HG03378 (cell line): Measurements from ENCODE around the gene IREB2.
A peak's percentile ranks its signal among the peaks of the same experiment; 100 is the strongest.
"Not testable (repeated sequence)": the region's sequence is repeated elsewhere in the genome, so short reads cannot be mapped to it uniquely, and the experiment has no call there.

Experiments
- ATAC-seq: cut with Tn5 transposase; IDR thresholded peaks from one replicate; pipeline ENCODE4 v1.9.1; 2021; ENCODE audit warnings: mild to moderate bottlenecking, moderate library complexity; ENCODE audit not compliant: unreplicated experiment

IREB2 gene

DNA sequence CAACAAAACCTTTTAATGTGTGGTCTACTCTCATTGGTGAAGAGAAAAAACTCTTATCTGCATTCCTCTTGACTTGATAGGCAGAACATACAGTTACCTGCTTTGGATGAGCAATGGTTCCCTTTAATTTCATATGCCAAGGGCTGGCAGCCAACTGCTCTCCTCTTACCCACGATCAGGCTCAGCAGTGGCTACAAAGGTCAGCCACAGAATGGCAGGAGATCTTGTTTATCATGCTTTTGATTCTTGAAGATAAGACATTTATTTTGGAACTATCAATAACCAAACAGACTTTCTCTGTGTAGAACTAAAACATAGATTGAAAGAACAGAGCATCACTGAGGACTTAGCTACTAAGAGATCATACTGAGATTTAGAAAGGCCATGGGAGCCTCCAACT lies 6.1 kb upstream of the IREB2 start:
- no peak for ATAC-seq

DNA sequence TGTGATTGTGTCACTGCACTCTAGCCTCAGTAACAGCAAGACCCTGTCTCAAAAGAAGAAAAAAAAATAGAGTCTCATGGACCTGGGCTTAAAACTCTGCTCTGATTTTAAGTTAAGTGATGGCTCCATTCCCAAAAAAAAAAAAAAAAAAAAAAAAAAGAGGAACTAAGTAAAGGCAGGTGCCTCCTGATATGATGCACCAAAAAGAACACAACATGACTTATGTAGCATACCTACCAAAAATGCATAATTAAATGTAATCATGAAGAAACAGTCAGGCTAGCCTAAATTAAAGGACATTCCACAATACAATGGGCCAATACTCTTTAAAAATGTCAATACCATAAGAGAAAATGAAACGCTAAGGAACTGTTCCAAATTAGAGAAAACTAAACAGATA lies 5.4 kb upstream of the IREB2 start:
- ATAC-seq = no peak

DNA sequence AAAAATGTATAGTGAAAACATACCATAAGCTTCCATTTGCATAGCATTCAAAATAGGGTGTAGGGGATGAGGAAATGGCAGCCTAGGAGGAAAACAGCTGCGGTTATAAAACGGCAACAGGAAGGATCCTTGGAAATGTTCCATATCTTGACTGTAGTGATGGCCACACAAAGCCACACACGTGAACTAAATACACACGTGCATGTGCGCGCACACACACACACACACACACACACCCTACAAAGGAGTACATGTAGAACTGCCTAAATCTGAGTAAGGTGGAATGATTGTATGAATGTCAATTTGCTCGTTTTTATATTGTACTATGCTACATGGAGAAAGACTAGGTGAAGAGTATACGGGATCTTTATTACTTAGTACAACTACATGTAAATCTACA lies 3.9 kb upstream of the IREB2 start:
- ATAC-seq = no peak

DNA sequence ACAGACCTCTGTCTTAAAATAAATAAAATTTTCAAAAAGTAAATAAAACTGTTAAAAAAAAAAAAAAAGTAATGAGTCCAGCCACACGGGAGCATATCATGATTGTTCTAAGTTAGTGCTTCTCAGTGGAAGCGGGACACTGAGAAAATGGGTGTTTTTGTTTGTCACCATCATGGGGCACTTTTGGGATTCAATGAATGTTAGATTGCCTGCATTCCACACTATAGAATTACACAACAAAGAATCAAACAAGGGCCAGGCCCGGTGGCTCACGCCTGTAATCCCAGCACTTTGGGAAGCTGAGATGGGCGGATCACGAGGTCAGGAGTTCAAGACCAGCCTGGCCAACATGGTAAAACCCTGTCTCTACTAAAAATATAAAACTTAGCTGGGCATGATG lies 3.3 kb upstream of the IREB2 start:
- not testable (repeated sequence) for ATAC-seq

DNA sequence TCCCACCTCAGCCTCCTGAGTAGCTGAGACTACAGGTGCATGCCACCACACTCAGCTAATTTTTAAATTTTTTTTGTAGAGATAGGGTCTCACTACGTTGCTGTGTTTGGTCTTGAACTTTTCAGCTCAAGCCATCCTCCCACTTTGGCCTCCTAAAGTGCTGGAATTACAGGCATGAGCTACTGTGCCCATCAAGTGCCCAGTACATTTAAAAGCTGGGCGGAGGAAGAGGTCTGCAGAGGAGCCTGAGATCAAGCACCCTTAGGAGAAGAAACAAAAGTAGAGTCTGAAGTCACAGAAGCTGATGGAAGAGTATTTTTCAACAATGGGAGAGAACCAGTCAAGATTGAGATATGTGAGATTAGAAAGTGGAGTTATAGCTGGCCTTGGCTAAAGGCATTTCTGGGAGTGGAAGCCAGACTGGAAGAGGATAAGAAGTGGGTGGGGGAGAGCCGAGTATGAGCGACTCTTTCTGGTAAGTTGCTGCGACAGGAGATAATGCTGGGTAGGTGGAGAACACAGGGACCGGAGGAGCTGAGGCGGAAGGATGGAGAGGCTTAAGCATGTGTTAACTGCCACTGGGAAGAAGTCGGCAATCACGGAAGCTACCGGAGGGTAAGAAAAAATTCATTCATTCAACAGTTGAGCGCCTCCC lies 782 bp upstream of the IREB2 start:
- peak; percentile 28 for ATAC-seq

DNA sequence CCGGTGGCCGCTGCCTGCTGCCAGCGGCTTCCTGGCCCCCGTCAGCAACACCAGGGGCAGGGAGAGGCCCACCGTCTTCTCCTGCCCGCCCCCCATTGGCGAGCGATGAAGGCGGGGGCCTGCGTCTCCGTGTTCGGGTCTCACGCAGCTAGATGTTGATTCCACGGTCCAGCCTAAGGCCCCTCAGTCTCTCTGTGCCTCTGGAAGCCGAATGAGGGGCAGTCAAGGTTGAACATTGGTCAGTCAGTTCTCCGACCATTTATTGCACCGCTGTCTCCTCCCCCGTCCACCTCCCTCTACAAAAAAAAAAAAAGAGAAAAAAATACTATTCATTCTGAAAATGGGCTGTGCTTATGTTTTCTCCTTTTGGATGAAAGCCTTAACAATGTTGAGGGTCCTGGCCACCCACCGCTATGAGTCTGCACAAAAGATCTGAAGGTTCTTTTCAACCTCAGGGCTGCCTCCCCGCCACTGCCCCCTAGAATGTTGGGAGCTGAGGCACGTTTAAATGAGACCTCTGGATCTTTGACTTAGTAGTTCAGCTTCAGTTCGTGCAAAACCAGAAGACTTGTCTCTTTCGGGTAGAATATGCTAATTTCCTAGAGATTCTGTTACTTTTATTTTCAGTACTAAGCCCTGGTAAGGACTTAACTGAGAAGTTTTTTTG lies 736 bp downstream of the IREB2 start:
- peak; percentile 4 for ATAC-seq

DNA sequence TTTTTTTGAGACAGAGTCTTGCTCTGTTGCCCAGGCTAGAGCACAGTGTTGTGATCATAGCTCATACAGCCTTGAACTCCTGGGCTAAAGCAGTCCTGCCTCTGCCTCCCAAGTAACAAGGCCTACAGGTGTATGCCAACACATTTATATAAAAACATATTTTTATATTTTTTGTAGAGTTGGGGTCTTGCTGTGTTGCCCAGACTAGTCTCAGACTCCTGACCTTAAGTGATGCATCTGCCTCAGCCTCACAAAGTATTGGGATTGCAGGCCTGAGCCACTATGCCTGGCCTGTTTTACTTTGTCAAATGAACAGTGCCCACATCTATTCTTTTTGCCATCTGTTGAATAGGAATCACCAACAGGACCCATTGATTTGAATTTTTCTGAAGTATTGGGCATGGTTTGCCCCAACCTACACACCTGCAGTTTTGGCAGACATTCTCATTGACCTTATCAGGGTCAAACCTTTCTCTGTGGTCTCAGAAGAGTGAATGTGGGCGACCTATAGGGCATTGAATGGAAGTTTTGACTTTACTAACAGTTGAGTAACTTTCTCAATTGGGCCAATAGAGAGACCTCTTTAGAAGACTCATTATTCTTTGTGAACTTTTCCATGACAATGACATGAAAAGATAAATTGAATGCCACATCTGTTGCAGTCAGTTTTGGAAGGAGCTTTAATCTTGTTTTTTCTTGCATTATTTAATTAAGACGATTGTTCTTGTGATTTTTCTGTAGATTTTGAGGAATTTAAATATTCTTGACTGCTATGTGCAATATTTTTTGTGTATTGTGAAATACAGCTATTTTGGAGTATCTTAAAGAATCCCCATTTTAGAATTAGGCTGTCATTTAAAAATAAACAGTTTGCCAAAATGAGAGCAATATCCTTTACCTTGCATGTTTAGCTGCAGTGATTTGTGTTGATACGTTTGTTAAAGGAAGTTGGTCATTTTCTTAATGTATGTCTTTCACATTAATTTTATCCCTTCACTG lies 2.7 kb downstream of the IREB2 start:
- no peak for ATAC-seq

DNA sequence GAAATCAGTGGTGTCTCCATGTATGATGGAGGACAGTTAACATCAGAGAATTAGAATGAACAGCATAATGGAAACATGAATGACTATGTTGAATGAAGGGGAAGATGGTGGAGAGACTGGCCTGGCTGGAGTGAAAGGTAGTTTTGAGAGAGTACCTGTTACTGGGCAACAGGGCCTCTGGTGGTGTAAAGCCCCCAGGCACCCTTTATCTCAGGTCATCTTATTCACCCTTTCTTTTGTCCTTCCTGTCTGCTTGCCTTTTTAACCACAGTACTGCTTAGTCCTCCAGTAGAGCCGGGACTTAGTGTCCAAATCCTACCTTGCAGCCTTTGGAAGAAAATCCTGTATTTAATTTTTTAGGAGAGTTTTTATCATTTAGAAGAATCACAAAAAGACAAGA lies 6.2 kb downstream of the IREB2 start:
- no peak for ATAC-seq

DNA sequence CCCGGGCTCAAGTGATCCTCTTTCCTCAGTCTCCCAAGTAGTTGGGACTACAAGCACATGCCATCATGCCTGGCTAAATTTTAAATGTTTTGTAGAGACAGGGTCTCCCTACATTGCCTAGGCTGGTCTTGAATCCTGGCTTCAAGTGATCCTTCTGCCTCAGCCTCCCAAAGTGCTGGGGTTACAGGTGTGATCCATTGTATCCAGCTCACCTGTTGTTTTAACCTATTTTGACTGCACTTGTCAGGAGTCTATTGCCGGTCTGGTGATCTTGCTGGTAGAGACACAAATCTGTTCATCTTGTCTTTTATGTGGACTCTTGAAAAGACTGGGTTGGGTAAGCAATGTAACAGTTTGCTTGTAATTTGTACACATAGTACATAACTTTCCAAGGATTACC lies 7.9 kb downstream of the IREB2 start:
- ATAC-seq = no peak

DNA sequence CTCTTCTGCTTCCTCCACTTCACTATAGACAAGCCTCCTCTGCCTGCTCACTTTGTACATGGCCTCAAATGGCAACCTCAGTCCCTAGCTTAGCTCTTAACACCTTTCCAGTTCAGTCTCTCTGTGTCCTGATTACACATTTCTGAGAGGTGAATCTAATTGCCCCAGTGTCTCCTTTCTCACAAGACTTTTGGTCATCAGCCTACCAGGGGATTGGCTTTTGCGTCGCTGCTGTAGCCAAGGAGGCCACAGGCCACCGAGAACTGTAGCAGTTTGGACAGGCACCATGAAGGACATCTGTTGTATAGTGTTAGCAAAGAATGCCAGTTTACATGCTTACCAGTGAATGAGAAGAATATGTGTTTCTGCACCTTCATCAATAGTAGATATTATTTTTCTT lies 8.5 kb downstream of the IREB2 start:
- ATAC-seq = no peak

DNA sequence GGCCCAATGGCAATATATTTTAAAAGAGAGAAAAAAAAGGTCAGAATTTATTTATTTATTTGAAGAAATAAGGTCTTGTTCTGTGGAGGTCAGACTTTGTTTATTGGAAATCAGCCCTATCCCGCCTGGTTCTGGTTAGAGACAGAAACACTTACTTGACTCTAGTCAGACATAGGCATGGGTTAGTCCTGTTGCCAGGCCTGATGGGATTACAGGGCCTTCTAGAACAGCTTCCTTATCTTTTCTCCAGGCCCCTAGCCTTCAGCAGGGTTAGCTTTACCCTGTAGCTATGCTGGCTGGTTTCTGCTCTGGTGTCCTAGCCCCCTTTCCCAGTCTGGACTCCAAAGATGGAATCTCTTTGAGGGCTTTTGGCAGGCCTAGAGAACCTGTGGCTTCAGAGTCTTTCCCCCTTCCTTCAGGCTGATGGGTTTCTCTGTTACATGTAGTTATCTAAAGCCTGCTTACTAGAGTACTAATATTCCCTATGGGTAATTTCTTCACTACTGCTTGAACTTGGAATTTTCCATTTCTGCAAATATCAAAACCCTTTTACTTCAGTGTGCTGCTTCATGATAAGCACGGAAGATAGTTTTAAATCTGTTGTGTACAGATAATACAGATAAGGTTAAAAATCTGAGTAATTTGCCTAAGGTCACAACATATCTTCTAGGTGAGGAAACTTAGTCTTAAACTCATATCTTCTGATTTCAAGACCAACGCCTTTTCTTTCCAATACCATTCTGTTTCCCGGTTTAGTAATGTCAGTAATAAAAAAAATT lies 10.6 kb downstream of the IREB2 start:
- ATAC-seq = no peak

DNA sequence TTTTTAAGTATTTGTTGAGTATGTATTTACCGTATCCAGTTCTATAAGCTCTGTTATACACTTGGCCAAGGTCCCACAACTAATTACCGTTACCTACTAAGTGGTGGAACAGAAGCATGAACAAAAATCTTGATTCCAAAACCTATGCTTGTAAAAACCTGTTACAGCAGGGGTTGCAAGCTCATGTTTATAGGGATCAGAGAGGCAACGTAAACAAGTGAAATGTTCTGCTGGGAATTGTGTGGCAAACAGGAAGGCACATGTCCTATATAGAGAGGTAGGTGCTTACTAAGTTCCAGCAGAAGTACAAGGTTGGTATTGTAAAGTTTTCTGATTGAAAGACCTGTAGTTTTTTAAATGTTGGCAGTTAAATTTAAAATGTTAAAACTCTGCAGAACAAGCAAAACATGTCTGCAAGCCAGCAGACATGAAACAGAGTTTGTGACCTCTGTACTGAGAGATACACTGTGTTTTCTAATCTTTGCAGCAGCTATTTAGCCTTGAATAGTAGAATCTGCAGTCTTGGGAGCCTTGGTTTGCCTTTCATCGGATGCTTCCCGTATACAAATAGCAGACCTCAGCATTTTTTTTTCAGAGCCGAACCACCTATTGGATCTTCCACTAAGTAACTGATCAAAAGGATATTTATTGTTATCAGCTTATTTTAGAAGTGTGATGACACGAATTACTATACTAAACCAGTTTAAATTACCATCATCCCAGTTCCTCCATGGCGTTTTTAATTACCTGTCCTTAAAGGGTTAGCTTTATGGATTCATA lies 11.4 kb downstream of the IREB2 start:
- ATAC-seq = no peak

DNA sequence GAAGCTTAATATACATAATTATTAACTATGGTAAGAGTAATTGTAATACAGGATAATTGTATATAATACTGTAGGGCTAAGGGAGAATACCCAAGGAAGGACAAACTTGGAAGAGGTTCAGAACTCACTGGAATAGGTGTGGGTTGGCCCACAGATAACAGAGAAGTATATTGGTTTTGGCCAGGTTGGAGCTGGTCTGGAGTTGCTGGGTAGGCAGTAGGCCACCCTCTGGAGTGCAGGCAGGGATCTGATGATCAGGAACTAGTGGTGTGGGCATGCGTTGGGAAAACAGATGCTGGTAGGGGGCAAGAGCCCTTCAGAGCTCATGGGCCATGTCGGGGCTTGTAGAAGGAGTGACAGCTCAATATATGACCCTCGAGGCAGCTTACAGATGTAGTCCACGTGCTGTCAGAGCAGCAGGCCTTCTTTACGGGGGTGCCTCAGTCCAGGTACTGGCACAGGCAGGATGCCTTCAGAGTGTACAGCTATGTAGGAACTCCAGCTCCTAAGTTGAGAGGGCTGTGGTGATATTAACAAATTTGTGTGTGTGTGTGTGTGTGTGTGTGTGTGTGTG lies 12.4 kb downstream of the IREB2 start:
- no peak for ATAC-seq

DNA sequence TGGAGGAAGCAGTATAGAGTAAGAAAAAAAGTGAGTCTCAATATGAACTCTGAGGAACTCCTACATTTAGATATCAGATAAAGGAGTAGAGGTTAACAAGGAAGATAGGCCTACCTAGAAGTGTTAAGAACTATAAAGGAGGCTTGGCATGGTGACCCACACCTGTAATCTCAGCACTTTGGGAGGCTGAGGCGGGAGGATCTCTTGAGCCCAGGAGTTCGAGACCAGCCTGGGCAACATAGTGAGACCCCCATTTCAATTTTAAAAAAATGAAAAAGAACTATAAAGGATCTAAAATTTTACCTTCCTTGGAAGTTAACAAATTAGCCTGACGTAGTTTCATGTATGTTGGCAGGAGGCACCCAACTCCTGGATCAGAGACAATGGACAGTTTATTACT lies 14.5 kb downstream of the IREB2 start:
- no peak for ATAC-seq

DNA sequence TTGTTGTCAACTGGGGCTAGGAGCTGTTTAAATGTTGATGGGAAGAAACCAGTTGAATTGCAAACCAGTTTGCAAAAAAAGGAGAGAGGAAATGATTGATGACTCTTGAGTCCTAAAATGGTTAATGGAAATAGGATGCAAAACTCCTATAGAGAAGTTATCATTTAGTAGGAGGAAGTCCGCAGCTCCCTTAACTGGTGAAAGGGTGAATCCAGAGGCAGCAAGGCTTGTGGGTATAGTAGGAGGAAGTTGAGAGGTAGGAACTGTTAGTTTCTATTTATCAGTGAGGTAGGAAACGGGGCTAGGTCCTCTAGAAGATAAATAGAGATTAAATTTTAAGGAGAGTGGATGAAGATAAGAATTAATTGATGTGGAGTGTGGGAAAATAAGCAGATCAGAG lies 15.4 kb downstream of the IREB2 start:
- no peak for ATAC-seq

DNA sequence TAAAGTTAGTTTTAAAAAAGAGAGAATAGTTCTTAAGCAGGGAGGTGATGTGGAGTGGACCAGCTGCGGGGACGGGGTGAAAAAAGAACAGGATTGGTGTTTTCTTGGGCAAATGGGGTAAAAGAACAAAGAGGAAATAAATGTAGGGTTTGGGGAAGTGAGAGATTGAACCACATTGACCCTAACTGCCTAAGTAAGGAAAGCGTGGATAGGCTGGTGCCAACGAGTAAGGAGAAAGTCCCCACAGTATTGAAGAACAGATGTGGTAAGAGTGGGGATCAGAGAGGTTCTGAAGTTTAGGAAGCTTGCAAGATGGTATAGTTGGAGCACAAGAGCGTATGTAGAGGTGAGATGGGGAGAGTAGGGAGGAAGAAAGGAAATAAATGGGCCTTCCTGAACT lies 17.0 kb downstream of the IREB2 start:
- no peak for ATAC-seq

DNA sequence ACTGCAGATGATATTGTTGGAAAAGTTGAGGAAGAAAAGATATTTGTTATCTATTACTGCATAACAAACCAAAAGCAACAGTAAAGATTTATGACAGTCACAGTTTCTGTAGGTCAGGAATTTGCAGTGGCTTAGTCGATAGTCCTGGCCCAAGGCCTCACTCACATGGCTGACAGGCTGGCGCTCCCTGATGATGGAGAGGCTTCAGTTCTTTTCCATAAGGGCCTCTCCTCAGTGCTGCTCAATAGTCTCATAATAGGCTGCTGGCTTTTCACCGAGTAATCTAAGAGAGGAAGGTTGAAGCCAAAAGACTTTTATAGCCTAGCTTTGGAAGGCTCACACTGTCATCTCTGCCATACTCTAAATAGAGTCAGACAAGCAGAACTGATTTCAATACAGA lies 17.7 kb downstream of the IREB2 start:
- ATAC-seq = no peak

DNA sequence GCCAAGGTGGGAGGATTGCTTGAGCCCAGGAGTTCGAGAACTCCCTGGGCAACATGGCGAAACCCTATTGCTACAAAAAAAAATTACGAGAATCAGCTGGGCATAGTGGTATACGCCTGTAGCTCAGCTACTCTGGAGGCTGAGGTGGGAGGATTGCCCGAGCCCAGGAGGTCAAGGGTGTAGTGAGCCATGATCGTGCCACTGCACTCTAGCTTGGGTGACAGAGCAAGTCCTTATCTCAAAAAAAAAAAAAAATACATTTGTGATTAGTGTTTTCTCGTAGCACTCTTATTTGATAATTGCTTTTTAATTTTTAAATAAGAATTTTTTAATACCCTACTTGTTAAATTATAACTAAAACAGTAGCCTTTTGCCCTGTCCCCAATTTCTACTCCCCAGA lies 18.4 kb downstream of the IREB2 start:
- no peak for ATAC-seq

DNA sequence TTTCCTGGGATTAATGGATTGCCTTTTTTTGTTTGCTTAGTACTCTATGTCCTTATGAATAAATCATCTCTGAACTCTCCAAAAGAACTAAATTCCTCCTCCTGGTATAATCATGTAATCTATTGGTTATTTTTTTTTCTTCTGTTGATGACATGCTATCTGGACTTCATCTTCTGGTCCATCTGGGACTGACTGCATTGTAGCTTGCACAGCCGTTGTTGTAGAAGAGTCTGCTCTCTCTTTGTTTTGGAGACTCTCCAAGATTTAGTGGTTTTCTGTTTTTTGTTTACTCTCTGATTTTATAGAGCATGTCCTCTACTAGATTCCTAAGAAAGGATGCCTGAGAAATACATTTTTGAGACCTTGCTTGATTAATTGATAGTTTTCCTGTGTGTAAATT lies 19.1 kb downstream of the IREB2 start:
- no peak for ATAC-seq

DNA sequence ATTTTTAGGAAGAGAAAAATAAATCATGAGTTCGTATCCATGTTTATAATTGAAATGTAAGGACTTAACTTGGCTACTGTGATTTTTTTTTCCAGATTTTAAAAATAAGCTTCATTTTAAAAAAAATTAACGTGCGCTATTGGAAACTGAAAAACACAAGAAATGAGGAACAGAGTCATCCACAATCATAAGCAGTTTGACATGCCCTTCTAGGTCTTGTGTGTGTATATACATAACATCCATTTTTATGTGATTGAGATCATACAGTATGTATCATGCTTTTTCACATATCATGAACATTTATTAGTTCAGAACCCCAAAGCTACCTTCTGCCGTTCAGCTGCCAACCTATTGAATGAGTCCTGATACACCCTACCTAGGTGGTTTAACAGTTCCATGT lies 22.7 kb downstream of the IREB2 start:
- ATAC-seq = no peak
